Chondrocyte (in vitro differentiated cells): ENCODE measurements around the gene SORBS2. TPM values are rescaled to one million over a fixed set of nuclear protein-coding genes. Genes with fewer than 3 reads are reported as not detected.
A peak's percentile ranks its signal among the peaks of the same experiment; 100 is the strongest.

Source experiments
- DNase-seq: peaks from one replicate; pipeline ENCODE4 v3.0.0; 2021; ENCODE audit warnings: mixed read lengths, low spot score
- H3K27ac Mint-ChIP-seq: one replicate; pipeline ENCODE4 v1.8.0; 2021; ENCODE audit warnings: mild to moderate bottlenecking, moderate library complexity, mixed read lengths; ENCODE audit not compliant: unreplicated experiment
- H3K27me3 Mint-ChIP-seq: 2 replicates; pipeline ENCODE4 v1.8.0; 2021; ENCODE audit warnings: low read depth, mixed read lengths
- H3K36me3 Mint-ChIP-seq: 2 replicates; pipeline ENCODE4 v1.8.0; 2021; ENCODE audit warnings: low read depth, mixed read lengths
- H3K4me1 Mint-ChIP-seq: 2 replicates; pipeline ENCODE4 v1.8.0; 2021; ENCODE audit warnings: low read depth, mild to moderate bottlenecking, mixed read lengths
- H3K4me3 Mint-ChIP-seq: one replicate; pipeline ENCODE4 v1.8.0; 2021; ENCODE audit warnings: mild to moderate bottlenecking, moderate library complexity, mixed read lengths; ENCODE audit not compliant: unreplicated experiment
- H3K9me3 Mint-ChIP-seq: 2 replicates; pipeline ENCODE4 v1.8.0; 2021; ENCODE audit warnings: low read depth, mixed read lengths
- CTCF ChIP-seq: fragments of 200-600 bp; sonication (generic); IDR thresholded peaks from 2 replicates; pipeline ENCODE4 v1.5.0; 2021; ENCODE audit warnings: antibody characterized with exemption, mild to moderate bottlenecking, moderate library complexity
- total RNA-seq: library from RNA; stranded (reverse); gene quantifications from 3 replicates; pipeline ENCODE4 v1.2.1, GENCODE V29; 2021

Gene SORBS2
- total RNA-seq, 1 donor from 2014 or later = 104 TPM

- peak; percentile 32 for TF ChIP-seq CTCF
- Mint-ChIP-seq H3K4me1 (peaks cover 58% of the 10 kb centered on the region), H3K27ac (peak overlapping the region; percentile 91), H3K27me3 (no peaks in the 10 kb centered on the region), H3K36me3 (no peaks in the 10 kb centered on the region), H3K9me3 (peaks cover 3% of the 10 kb centered on the region), H3K4me3 (peak overlapping the region; percentile 82)
- DNase-seq = no peak
Measured at GRCh38 chr4:185773419-185773818, 38.6 kb downstream of the SORBS2 start.

- Mint-ChIP-seq H3K4me3 (peak overlapping the region; percentile 82), H3K27ac (peak overlapping the region; percentile 91), H3K9me3 (peaks cover 3% of the 10 kb centered on the region), H3K27me3 (no peaks in the 10 kb centered on the region), H3K4me1 (peaks cover 59% of the 10 kb centered on the region), H3K36me3 (no peaks in the 10 kb centered on the region)
- DNase-seq = no peak
- no peak for TF ChIP-seq CTCF
Measured at GRCh38 chr4:185772391-185773093, 39.5 kb downstream of the SORBS2 start.

GRCh38 chr4:185771711-185772390, 40.1 kb downstream of the SORBS2 start:
- H3K27ac Mint-ChIP-seq = peak overlapping the region; percentile 91
- no peaks in the 10 kb centered on the region for H3K36me3 Mint-ChIP-seq
- H3K27me3 Mint-ChIP-seq = no peaks in the 10 kb centered on the region
- H3K4me1 Mint-ChIP-seq = peaks cover 54% of the 10 kb centered on the region
- DNase-seq = no peak
- TF ChIP-seq CTCF = no peak
- peak overlapping the region; percentile 82 for H3K4me3 Mint-ChIP-seq
- peaks cover 3% of the 10 kb centered on the region for H3K9me3 Mint-ChIP-seq

GRCh38 chr4:185767528-185767927, 44.5 kb downstream of the SORBS2 start:
- H3K4me1 Mint-ChIP-seq = peaks cover 25% of the 10 kb centered on the region
- DNase-seq = no peak
- H3K27me3 Mint-ChIP-seq = no peaks in the 10 kb centered on the region
- no peak overlapping the region for H3K4me3 Mint-ChIP-seq
- H3K27ac Mint-ChIP-seq = no peak overlapping the region
- H3K36me3 Mint-ChIP-seq = peaks cover 2% of the 10 kb centered on the region
- no peak for TF ChIP-seq CTCF
- H3K9me3 Mint-ChIP-seq = peaks cover 3% of the 10 kb centered on the region

GRCh38 chr4:185764876-185765275, 47.1 kb downstream of the SORBS2 start:
- TF ChIP-seq CTCF = no peak
- DNase-seq = no peak
- peaks cover 31% of the 10 kb centered on the region for H3K4me1 Mint-ChIP-seq
- H3K36me3 Mint-ChIP-seq = peaks cover 5% of the 10 kb centered on the region
- H3K27ac Mint-ChIP-seq = peak overlapping the region; percentile 81
- no peaks in the 10 kb centered on the region for H3K9me3 Mint-ChIP-seq
- H3K27me3 Mint-ChIP-seq = no peaks in the 10 kb centered on the region
- no peak overlapping the region for H3K4me3 Mint-ChIP-seq
